Epithelial cell of prostate (primary cell): ENCODE results near the gene LRMDA.
"Not testable (repeated sequence)": the region's sequence is repeated elsewhere in the genome, so short reads cannot be mapped to it uniquely, and the experiment has no call there.

Source experiments
- DNase-seq: peaks from one replicate; pipeline ENCODE4 v3.0.0-alpha.2; 2011; ENCODE audit warnings: low read depth, low spot score
- H3K27ac ChIP-seq: fragments of 450-650 bp; 2 replicates; pipeline ENCODE4 v1.5.1; 2017; ENCODE audit warnings: mild to moderate bottlenecking

LRMDA gene

GRCh38 chr10:76481178-76481577 lies 1049.8 kb downstream of the LRMDA start:
- no peak for DNase-seq
- H3K27ac ChIP-seq = no peak overlapping the region

GRCh38 chr10:76487582-76487981 lies 1056.2 kb downstream of the LRMDA start:
- H3K27ac ChIP-seq = no peak overlapping the region
- no peak for DNase-seq

- no peak overlapping the region for H3K27ac ChIP-seq
- no peak for DNase-seq
Observed at GRCh38 chr10:76488602-76489001, 1057.2 kb downstream of the LRMDA start.

- peak overlapping the region; percentile 66 for H3K27ac ChIP-seq
- no peak for DNase-seq
Observed at GRCh38 chr10:76491216-76491615, 1059.8 kb downstream of the LRMDA start.

GRCh38 chr10:76492026-76492425 lies 1060.6 kb downstream of the LRMDA start:
- peak overlapping the region; percentile 66 for H3K27ac ChIP-seq

GRCh38 chr10:76492678-76493472 lies 1061.5 kb downstream of the LRMDA start:
- H3K27ac ChIP-seq = peak overlapping the region; percentile 66
- no peak for DNase-seq

More at GRCh38 chr10:76492026-76492425, 1060.6 kb downstream of the LRMDA start:
- DNase-seq = peak; percentile 90

GRCh38 chr10:76497666-76498065 lies 1066.2 kb downstream of the LRMDA start:
- DNase-seq = no peak
- H3K27ac ChIP-seq = no peak overlapping the region

GRCh38 chr10:76504823-76505222 lies 1073.4 kb downstream of the LRMDA start:
- no peak overlapping the region for H3K27ac ChIP-seq
- DNase-seq = no peak

GRCh38 chr10:76509446-76509845 lies 1078.0 kb downstream of the LRMDA start:
- no peak for DNase-seq
- H3K27ac ChIP-seq = no peak overlapping the region

GRCh38 chr10:76514321-76514720 lies 1082.9 kb downstream of the LRMDA start:
- no peak overlapping the region for H3K27ac ChIP-seq
- DNase-seq = no peak

GRCh38 chr10:76514869-76515268 lies 1083.4 kb downstream of the LRMDA start:
- no peak overlapping the region for H3K27ac ChIP-seq
- no peak for DNase-seq

- DNase-seq = no peak
- H3K27ac ChIP-seq = no peak overlapping the region
Observed at GRCh38 chr10:76522547-76522946, 1091.1 kb downstream of the LRMDA start.

- DNase-seq = no peak
- no peak overlapping the region for H3K27ac ChIP-seq
Observed at GRCh38 chr10:76523246-76523645, 1091.8 kb downstream of the LRMDA start.

- H3K27ac ChIP-seq = no peak overlapping the region
- no peak for DNase-seq
Observed at GRCh38 chr10:76523791-76524351, 1092.4 kb downstream of the LRMDA start.

GRCh38 chr10:76526833-76527232 lies 1095.4 kb downstream of the LRMDA start:
- not testable (repeated sequence) for H3K27ac ChIP-seq, DNase-seq

- no peak overlapping the region for H3K27ac ChIP-seq
- no peak for DNase-seq
Observed at GRCh38 chr10:76540331-76540730, 1108.9 kb downstream of the LRMDA start.

GRCh38 chr10:76540786-76541185 lies 1109.4 kb downstream of the LRMDA start:
- H3K27ac ChIP-seq = no peak overlapping the region
- no peak for DNase-seq

- no peak for DNase-seq
- no peak overlapping the region for H3K27ac ChIP-seq
Observed at GRCh38 chr10:76541852-76542251, 1110.4 kb downstream of the LRMDA start.

- no peak for DNase-seq
- no peak overlapping the region for H3K27ac ChIP-seq
Observed at GRCh38 chr10:76542307-76542930, 1111.0 kb downstream of the LRMDA start.

GRCh38 chr10:76543655-76544054 lies 1112.2 kb downstream of the LRMDA start:
- no peak for DNase-seq
- H3K27ac ChIP-seq = no peak overlapping the region

GRCh38 chr10:76544789-76545188 lies 1113.4 kb downstream of the LRMDA start:
- no peak for DNase-seq
- H3K27ac ChIP-seq = no peak overlapping the region
